ENCODE measurements around the gene TMEM178A. TPM values are rescaled to one million over a fixed set of nuclear protein-coding genes. Genes with fewer than 3 reads are reported as not detected.

TMEM178A gene
- total and polyA plus RNA-seq, 4 donors: 1.4 to 4.8 (median 3.2) TPM

GRCh38 chr2:39706312-39706711 is 40.6 kb downstream of the TMEM178A start:
- Histone ChIP-seq H3K27me3 (ENCODE audit: control insufficient read depth in 3 of 3, insufficient read depth in 3 of 3, low read length in 2 of 3) (no peaks in the 10 kb centered on the region), H3K4me1 (ENCODE audit: control insufficient read depth in 5 of 5, insufficient read depth in 5 of 5, low read length in 5 of 5) (no peaks in the 10 kb centered on the region), H3K4me3 (no peak overlapping the region), H3K36me3 (ENCODE audit: control insufficient read depth in 4 of 4, insufficient read depth in 4 of 4, low read length in 4 of 4) (no peaks in the 10 kb centered on the region), H3K27ac (ENCODE audit: low read depth in 1 of 2, low read length in 1 of 2) (no peak overlapping the region), H3K9me3 (ENCODE audit: control insufficient read depth in 4 of 4, insufficient read depth in 3 of 4, low read length in 3 of 4) (peaks cover 0 to 6% (median 0%) of the 10 kb centered on the region in 4 donors), H3K9ac (ENCODE audit: insufficient read depth in 1 of 2, low read length in 2 of 2) (no peak overlapping the region)
- ATAC-seq (ENCODE audit: insufficient read depth, low FRiP score) (no peak), DNase-seq (no peak)
- TF ChIP-seq CTCF (IDR thresholded peaks at IDR 0.05; ENCODE audit: control extremely low read depth, extremely low read depth): no peak
- WGBS, 2 donors: 46 to 63% methylated on average over 1 of the region's 1 CpG

GRCh38 chr2:39706945-39707344 is 41.2 kb downstream of the TMEM178A start:
- DNase-seq (no peak), ATAC-seq (ENCODE audit: insufficient read depth, low FRiP score) (no peak)
- no peak overlapping the region for H3K4me3 ChIP-seq
- H3K9ac ChIP-seq (ENCODE audit: insufficient read depth in 1 of 2, low read length in 2 of 2): no peak overlapping the region
- WGBS, 2 donors: 96% methylated on average over 8 of the region's 8 CpGs
- no peaks in the 10 kb centered on the region for H3K4me1 ChIP-seq (ENCODE audit: control insufficient read depth in 5 of 5, insufficient read depth in 5 of 5, low read length in 5 of 5)
- H3K27me3 ChIP-seq (ENCODE audit: control insufficient read depth in 3 of 3, insufficient read depth in 3 of 3, low read length in 2 of 3): no peaks in the 10 kb centered on the region
- H3K9me3 ChIP-seq (ENCODE audit: control insufficient read depth in 4 of 4, insufficient read depth in 3 of 4, low read length in 3 of 4): peaks cover 0 to 3% (median 0%) of the 10 kb centered on the region in 4 donors
- H3K27ac ChIP-seq (ENCODE audit: low read depth in 1 of 2, low read length in 1 of 2): no peak overlapping the region
- H3K36me3 ChIP-seq (ENCODE audit: control insufficient read depth in 4 of 4, insufficient read depth in 4 of 4, low read length in 4 of 4): no peaks in the 10 kb centered on the region
- TF ChIP-seq CTCF (IDR thresholded peaks at IDR 0.05; ENCODE audit: control extremely low read depth, extremely low read depth): no peak

- Histone ChIP-seq H3K9ac (ENCODE audit: insufficient read depth in 1 of 2, low read length in 2 of 2) (no peak overlapping the region), H3K9me3 (ENCODE audit: control insufficient read depth in 4 of 4, insufficient read depth in 3 of 4, low read length in 3 of 4) (no peaks in the 10 kb centered on the region), H3K4me1 (ENCODE audit: control insufficient read depth in 5 of 5, insufficient read depth in 5 of 5, low read length in 5 of 5) (no peaks in the 10 kb centered on the region), H3K4me3 (no peak overlapping the region), H3K36me3 (ENCODE audit: control insufficient read depth in 4 of 4, insufficient read depth in 4 of 4, low read length in 4 of 4) (no peaks in the 10 kb centered on the region), H3K27ac (ENCODE audit: low read depth in 1 of 2, low read length in 1 of 2) (no peak overlapping the region), H3K27me3 (ENCODE audit: control insufficient read depth in 3 of 3, insufficient read depth in 3 of 3, low read length in 2 of 3) (no peaks in the 10 kb centered on the region)
- ATAC-seq (ENCODE audit: insufficient read depth, low FRiP score) (no peak), DNase-seq (no peak)
- WGBS, 2 donors: 96 to 97% methylated on average over 9 of the region's 9 CpGs
- TF ChIP-seq CTCF (IDR thresholded peaks at IDR 0.05; ENCODE audit: control extremely low read depth, extremely low read depth): no peak
These were observed 42.3 kb downstream of the TMEM178A start for GRCh38 chr2:39708003-39708402.

GRCh38 chr2:39710807-39711206 is 45.1 kb downstream of the TMEM178A start:
- no peak for DNase-seq
- Histone ChIP-seq H3K9ac (ENCODE audit: insufficient read depth in 1 of 2, low read length in 2 of 2) (no peak overlapping the region), H3K27ac (ENCODE audit: low read depth in 1 of 2, low read length in 1 of 2) (no peak overlapping the region), H3K36me3 (ENCODE audit: control insufficient read depth in 4 of 4, insufficient read depth in 4 of 4, low read length in 4 of 4) (no peaks in the 10 kb centered on the region), H3K4me3 (no peak overlapping the region), H3K9me3 (ENCODE audit: control insufficient read depth in 4 of 4, insufficient read depth in 3 of 4, low read length in 3 of 4) (no peaks in the 10 kb centered on the region), H3K4me1 (ENCODE audit: control insufficient read depth in 5 of 5, insufficient read depth in 5 of 5, low read length in 5 of 5) (no peaks in the 10 kb centered on the region), H3K27me3 (ENCODE audit: control insufficient read depth in 3 of 3, insufficient read depth in 3 of 3, low read length in 2 of 3) (no peaks in the 10 kb centered on the region)
- no peak for TF ChIP-seq CTCF (IDR thresholded peaks at IDR 0.05; ENCODE audit: control extremely low read depth, extremely low read depth)
- no peak for ATAC-seq (ENCODE audit: insufficient read depth, low FRiP score)
- WGBS, 2 donors: 77 to 78% methylated on average over 3 of the region's 3 CpGs
